Measurements from ENCODE around the gene AGXT2. TPM values are rescaled to one million over a fixed set of nuclear protein-coding genes. Genes with fewer than 3 reads are reported as not detected.

The AGXT2 gene
- total and polyA plus RNA-seq, 8 donors: 0.73 TPM; not detected in 7

DNA sequence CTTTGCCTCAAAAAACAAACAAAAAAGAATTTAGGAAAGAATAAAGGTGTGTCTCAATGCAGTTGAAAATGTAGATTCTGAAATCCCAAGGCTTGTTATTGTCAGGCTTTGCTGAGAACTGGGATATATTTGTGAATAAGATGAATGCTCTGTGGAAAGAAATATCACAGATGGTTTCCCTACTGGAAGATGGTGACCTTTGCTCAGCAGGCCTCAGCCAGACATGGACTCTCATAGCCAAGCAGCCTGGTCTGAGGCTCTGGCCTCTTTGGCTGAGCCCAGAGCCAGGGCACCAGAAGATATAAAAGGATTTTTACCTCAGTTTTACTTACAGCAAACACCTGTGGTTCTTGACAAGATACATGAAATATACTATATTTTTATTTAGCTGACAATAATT is 37.1 kb downstream of the AGXT2 start:
- TF ChIP-seq, protein P1, sequence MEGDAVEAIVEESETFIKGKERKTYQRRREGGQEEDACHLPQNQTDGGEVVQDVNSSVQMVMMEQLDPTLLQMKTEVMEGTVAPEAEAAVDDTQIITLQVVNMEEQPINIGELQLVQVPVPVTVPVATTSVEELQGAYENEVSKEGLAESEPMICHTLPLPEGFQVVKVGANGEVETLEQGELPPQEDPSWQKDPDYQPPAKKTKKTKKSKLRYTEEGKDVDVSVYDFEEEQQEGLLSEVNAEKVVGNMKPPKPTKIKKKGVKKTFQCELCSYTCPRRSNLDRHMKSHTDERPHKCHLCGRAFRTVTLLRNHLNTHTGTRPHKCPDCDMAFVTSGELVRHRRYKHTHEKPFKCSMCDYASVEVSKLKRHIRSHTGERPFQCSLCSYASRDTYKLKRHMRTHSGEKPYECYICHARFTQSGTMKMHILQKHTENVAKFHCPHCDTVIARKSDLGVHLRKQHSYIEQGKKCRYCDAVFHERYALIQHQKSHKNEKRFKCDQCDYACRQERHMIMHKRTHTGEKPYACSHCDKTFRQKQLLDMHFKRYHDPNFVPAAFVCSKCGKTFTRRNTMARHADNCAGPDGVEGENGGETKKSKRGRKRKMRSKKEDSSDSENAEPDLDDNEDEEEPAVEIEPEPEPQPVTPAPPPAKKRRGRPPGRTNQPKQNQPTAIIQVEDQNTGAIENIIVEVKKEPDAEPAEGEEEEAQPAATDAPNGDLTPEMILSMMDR (IDR thresholded peaks at IDR 0.05): no peak
- TF ChIP-seq POLR2AphosphoS5 (IDR thresholded peaks at IDR 0.05) (no peak), POLR2A (IDR thresholded peaks at IDR 0.05) (no peak), EP300 (IDR thresholded peaks at IDR 0.05) (no peak)
- Histone ChIP-seq H3K4me3 (no peak overlapping the region), H3K36me3 (no peaks in the 10 kb centered on the region), H3K4me1 (no peaks in the 10 kb centered on the region), H3K9me3 (no peaks in the 10 kb centered on the region), H3K27ac (no peak overlapping the region), H3K27me3 (peaks cover 0 to under 1% (median 0%) of the 10 kb centered on the region in 3 donors)
- DNase-seq: no peak
- intact Hi-C loops (cut with DNase I; ENCODE audit: low total_unique reads): no loop called here

DNA sequence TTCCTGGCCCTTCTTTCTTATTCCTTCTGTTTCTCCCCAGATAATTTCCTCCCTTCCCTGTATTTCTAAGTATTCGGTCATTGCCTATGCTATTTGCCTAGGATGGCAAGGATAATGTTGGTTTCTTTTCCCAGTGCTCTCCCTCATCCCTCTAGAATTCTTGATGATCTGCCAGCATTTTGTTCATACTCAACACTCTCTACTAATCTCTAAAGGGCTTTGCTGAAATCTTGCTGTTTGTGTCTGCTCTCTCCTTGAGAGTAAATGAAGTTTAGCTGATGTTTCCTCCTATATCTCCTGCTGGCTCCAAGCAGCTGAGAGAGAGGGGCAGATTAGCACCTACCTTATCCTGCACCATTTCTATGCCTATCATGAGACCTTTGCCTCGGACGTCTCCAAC is 38.1 kb downstream of the AGXT2 start:
- H3K4me1 ChIP-seq: no peaks in the 10 kb centered on the region
- H3K27ac ChIP-seq: no peak overlapping the region
- TF ChIP-seq POLR2AphosphoS5 (IDR thresholded peaks at IDR 0.05) (no peak), POLR2A (IDR thresholded peaks at IDR 0.05) (no peak), EP300 (IDR thresholded peaks at IDR 0.05) (no peak)
- TF ChIP-seq, protein P1 (IDR thresholded peaks at IDR 0.05): no peak
- H3K27me3 ChIP-seq: peaks cover 0 to 10% (median 0%) of the 10 kb centered on the region in 3 donors
- H3K9me3 ChIP-seq: no peaks in the 10 kb centered on the region
- no peak for DNase-seq
- H3K4me3 ChIP-seq: no peak overlapping the region
- intact Hi-C loops (cut with DNase I; ENCODE audit: low total_unique reads): no loop called here
- WGBS, 5 donors: 77 to 85% (median 78%) methylated on average over 3 of the region's 3 CpGs
- H3K36me3 ChIP-seq: no peaks in the 10 kb centered on the region

DNA sequence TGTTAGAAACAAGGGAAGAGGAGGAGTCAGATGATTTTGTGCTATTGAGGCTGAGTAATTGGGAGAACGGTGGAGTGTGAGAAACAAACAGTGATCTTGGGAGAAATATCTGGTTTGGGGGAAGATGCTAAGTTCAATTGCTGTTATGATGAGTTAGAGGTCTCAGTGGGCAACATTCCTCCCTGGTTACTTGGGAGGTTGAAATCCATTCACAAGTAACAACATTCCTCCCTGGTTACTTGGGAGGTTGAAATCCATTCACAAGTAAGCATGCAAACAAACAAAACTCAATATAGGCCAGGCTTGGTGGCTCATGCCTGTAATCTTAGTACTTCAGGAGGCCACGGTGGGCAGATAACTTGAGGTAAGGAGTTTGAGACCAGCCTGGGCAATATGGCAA is 38.7 kb downstream of the AGXT2 start:
- intact Hi-C loops (cut with DNase I; ENCODE audit: low total_unique reads): no loop called here
- H3K4me1 ChIP-seq: no peaks in the 10 kb centered on the region
- TF ChIP-seq, protein P1 (IDR thresholded peaks at IDR 0.05): no peak
- no peak for TF ChIP-seq POLR2AphosphoS5 (IDR thresholded peaks at IDR 0.05)
- no peak for TF ChIP-seq EP300 (IDR thresholded peaks at IDR 0.05)
- no peak overlapping the region for H3K27ac ChIP-seq
- WGBS, 5 donors: 46 to 88% (median 66%) methylated on average over 2 of the region's 2 CpGs
- peaks cover 0 to 17% (median 0%) of the 10 kb centered on the region in 3 donors for H3K27me3 ChIP-seq
- no peaks in the 10 kb centered on the region for H3K36me3 ChIP-seq
- H3K9me3 ChIP-seq: no peaks in the 10 kb centered on the region
- no peak overlapping the region for H3K4me3 ChIP-seq
- no peak for DNase-seq

DNA sequence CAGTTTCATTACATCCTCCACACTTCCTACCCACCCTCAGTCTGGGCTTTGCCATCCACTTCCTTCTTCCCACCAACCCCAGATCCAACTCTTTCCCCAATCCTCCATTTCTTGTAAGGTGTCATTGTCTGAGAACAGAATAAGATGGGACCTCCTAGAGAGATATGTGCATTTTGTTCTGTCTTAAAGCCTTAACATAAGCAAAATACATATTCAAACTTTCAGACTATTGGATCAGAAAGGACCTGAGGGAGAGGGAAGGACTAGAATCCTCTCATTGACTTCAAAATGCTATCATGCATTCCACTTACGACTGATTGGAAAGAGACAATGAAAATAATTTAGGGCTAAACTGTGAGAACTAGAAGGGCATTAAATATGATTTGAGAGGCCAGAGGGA is 43.0 kb downstream of the AGXT2 start:
- DNase-seq: no peak
- Histone ChIP-seq H3K4me1 (peaks cover 0 to 6% (median 3%) of the 10 kb centered on the region in 4 donors), H3K27me3 (peaks cover 0 to 27% (median 0%) of the 10 kb centered on the region in 3 donors), H3K27ac (no peak overlapping the region), H3K4me3 (no peak overlapping the region), H3K36me3 (no peaks in the 10 kb centered on the region), H3K9me3 (no peaks in the 10 kb centered on the region)
- TF ChIP-seq, protein P1 (IDR thresholded peaks at IDR 0.05): no peak
- TF ChIP-seq POLR2AphosphoS5 (IDR thresholded peaks at IDR 0.05) (no peak), POLR2A (IDR thresholded peaks at IDR 0.05) (no peak), EP300 (IDR thresholded peaks at IDR 0.05) (no peak)
- 79 to 92% (median 86%) methylated on average over 1 of the region's 1 CpG for WGBS, 5 donors
- intact Hi-C loops (cut with DNase I; ENCODE audit: low total_unique reads): no loop called here

All from stomach (tissue), 9 donors.